IMR-90 (cell line): ENCODE measurements around the gene PLEK. TPM values are rescaled to one million over a fixed set of nuclear protein-coding genes. Genes with fewer than 3 reads are reported as not detected.

Experiments used
- ATAC-seq: fragments of 200-7000 bp; cut with Tn5 transposase; 2 replicates; pipeline ENCODE4 v1.9.1; 2020; ENCODE audit warnings: low read depth, mild to moderate bottlenecking, moderate library complexity
- BruUV-seq: library from RNA; stranded (reverse); fragments of 400-500 nt; replicated peaks from 2 replicates; lab custom pipeline; 2021; lab: Mats Ljungman, UMichigan
- CTCF ChIA-PET: fragments of 300-600 bp; formaldehyde crosslinking; extraction: SDS; loops from one replicate; lab custom pipeline; 2021; ENCODE audit warnings: antibody characterized with exemption; lab: Yijun Ruan, JAX
- POLR2A ChIA-PET: fragments of 300-600 bp; sonication (Branson Sonifier 250); formaldehyde crosslinking; loops from one replicate; lab custom pipeline; 2022; ENCODE audit warnings: antibody characterized with exemption; ENCODE audit not compliant: unreplicated experiment; lab: Charles Lee
- DNase-seq: peaks from one replicate; pipeline ENCODE4 v3.0.0; 2013
- H2AFZ ChIP-seq: replicated peaks from 2 replicates; pipeline ENCODE3; 2013; ENCODE audit warnings: low read length, mild to moderate bottlenecking; ENCODE audit not compliant: poor library complexity
- H2AK5ac ChIP-seq: 2 replicates; pipeline ENCODE4 v1.6.1; 2013; ENCODE audit warnings: low read depth, low read length, inconsistent platforms
- H2AK9ac ChIP-seq: replicated peaks from 2 replicates; pipeline ENCODE3; 2013; ENCODE audit warnings: mild to moderate bottlenecking, low read depth, low read length, moderate library complexity; ENCODE audit not compliant: poor library complexity
- H2BK120ac ChIP-seq: 2 replicates; pipeline ENCODE4 v1.6.1; 2013; ENCODE audit warnings: low read depth, low read length, inconsistent platforms
- H2BK15ac ChIP-seq: 3 replicates; pipeline ENCODE4 v1.6.1; 2013; ENCODE audit warnings: low read depth, low read length, inconsistent platforms
- H2BK20ac ChIP-seq: 2 replicates; pipeline ENCODE4 v1.6.1; 2013; ENCODE audit warnings: low read depth, mild to moderate bottlenecking, inconsistent platforms, low read length, moderate library complexity
- H2BK5ac ChIP-seq: 2 replicates; pipeline ENCODE4 v1.6.1; 2013; ENCODE audit warnings: mild to moderate bottlenecking, low read depth, low read length, inconsistent platforms; ENCODE audit not compliant: poor library complexity, severe bottlenecking
- H3K14ac ChIP-seq: replicated peaks from 2 replicates; pipeline ENCODE4 v1.6.1; 2013; ENCODE audit warnings: low read depth, low read length, inconsistent platforms
- H3K18ac ChIP-seq: 2 replicates; pipeline ENCODE4 v1.6.1; 2013; ENCODE audit warnings: low read depth, low read length, control low read depth
- H3K23ac ChIP-seq: 2 replicates; pipeline ENCODE4 v1.6.1; 2013; ENCODE audit warnings: low read depth, low read length, inconsistent platforms
- H3K27ac ChIP-seq: 2 replicates; pipeline ENCODE4 v1.5.1; 2013; ENCODE audit warnings: mild to moderate bottlenecking, control low read depth, low read length; ENCODE audit not compliant: insufficient read depth
- H3K27me3 ChIP-seq: 2 replicates; pipeline ENCODE4 v1.6.1; 2013; ENCODE audit warnings: low read length; ENCODE audit not compliant: control insufficient read depth, insufficient read depth
- H3K36me3 ChIP-seq: 2 replicates; pipeline ENCODE4 v1.6.1; 2013; ENCODE audit warnings: low read length, mixed read lengths; ENCODE audit not compliant: control insufficient read depth, insufficient read depth
- H3K4ac ChIP-seq: 2 replicates; pipeline ENCODE4 v1.6.1; 2013; ENCODE audit warnings: low read depth, low read length, inconsistent platforms
- H3K4me1 ChIP-seq: 2 replicates; pipeline ENCODE4 v1.6.1; 2013; ENCODE audit warnings: low read length, mixed read lengths; ENCODE audit not compliant: control insufficient read depth, insufficient read depth
- H3K4me2 ChIP-seq: 2 replicates; pipeline ENCODE4 v1.6.1; 2013; ENCODE audit warnings: low read depth, mild to moderate bottlenecking, control low read depth, low read length, moderate library complexity
- H3K4me3 ChIP-seq: 2 replicates; pipeline ENCODE4 v1.5.1; 2013; ENCODE audit warnings: low read depth, mild to moderate bottlenecking, control low read depth, low read length, moderate library complexity; ENCODE audit not compliant: insufficient read depth
- H3K56ac ChIP-seq: 2 replicates; pipeline ENCODE4 v1.6.1; 2013; ENCODE audit warnings: low read length, inconsistent platforms; ENCODE audit not compliant: insufficient read depth; ENCODE audit errors: extremely low read depth
- H3K79me1 ChIP-seq, 2 experiments: 2 replicates each; pipeline ENCODE4 v1.6.1; 2013; ENCODE audit warnings: low read length in 2 of 2, inconsistent platforms in 1 of 2, low read depth in 1 of 2
- H3K9ac ChIP-seq: 2 replicates; pipeline ENCODE4 v1.6.1; 2013; ENCODE audit warnings: low read depth, low read length, control low read depth
- H3K9me1 ChIP-seq: 2 replicates; pipeline ENCODE4 v1.6.1; 2013; ENCODE audit warnings: low read length, inconsistent platforms; ENCODE audit not compliant: insufficient read depth
- H3K9me3 ChIP-seq: 2 replicates; pipeline ENCODE4 v1.6.1; 2013; ENCODE audit warnings: low read length; ENCODE audit not compliant: control insufficient read depth, insufficient read depth
- H4K20me1 ChIP-seq: 2 replicates; pipeline ENCODE4 v1.6.1; 2013; ENCODE audit warnings: low read length, inconsistent platforms; ENCODE audit not compliant: insufficient read depth
- H4K5ac ChIP-seq: 2 replicates; pipeline ENCODE4 v1.6.1; 2013; ENCODE audit warnings: mild to moderate bottlenecking, low read depth, low read length, control low read depth
- H4K8ac ChIP-seq, 2 experiments: 2 replicates each; pipeline ENCODE4 v1.6.1; 2013; ENCODE audit warnings: low read depth in 2 of 2, low read length in 2 of 2, control low read depth in 1 of 2, inconsistent platforms in 1 of 2
- H4K91ac ChIP-seq: 2 replicates; pipeline ENCODE4 v1.6.1; 2013; ENCODE audit warnings: low read depth, low read length, inconsistent platforms; ENCODE audit not compliant: insufficient read depth
- BHLHE40 ChIP-seq: fragments of 150-350 bp; IDR thresholded peaks from 2 replicates; pipeline ENCODE4 v1.6.1; 2016; ENCODE audit warnings: mild to moderate bottlenecking, low read depth, low read length
- CEBPB ChIP-seq: IDR thresholded peaks from 2 replicates; pipeline ENCODE4 v1.6.1; 2012; ENCODE audit warnings: low read depth, low read length, improper control_type of control experiment
- FOS ChIP-seq: fragments of 150-350 bp; IDR thresholded peaks from 2 replicates; pipeline ENCODE4 v1.6.1; 2016; ENCODE audit warnings: low read depth, low read length
- MAZ ChIP-seq: IDR thresholded peaks from 2 replicates; pipeline ENCODE4 v1.6.1; 2012; ENCODE audit warnings: low read depth, mild to moderate bottlenecking, low read length, improper control_type of control experiment, moderate library complexity, borderline replicate concordance
- RAD21 ChIP-seq: IDR thresholded peaks from 2 replicates; pipeline ENCODE4 v1.6.1; 2012; ENCODE audit warnings: low read length, improper control_type of control experiment
- RFX5 ChIP-seq: IDR thresholded peaks from 2 replicates; pipeline ENCODE4 v1.8.0; 2012; ENCODE audit warnings: low read depth, mild to moderate bottlenecking, low read length, moderate library complexity
- SMC3 ChIP-seq: fragments of 150-350 bp; IDR thresholded peaks from 2 replicates; pipeline ENCODE4 v1.6.1; 2016; ENCODE audit warnings: low read depth, mild to moderate bottlenecking, antibody characterized with exemption, low read length, moderate library complexity
- WGBS, 2 experiments: methylation state at CpG; one replicate each; pipeline versions ENCODE4 v1.1.5 to v1.1.7; 2013; ENCODE audit warnings: missing lambda C conversion rate in 2 of 2; ENCODE audit not compliant: insufficient read length in 1 of 2; ENCODE audit errors: extremely low coverage in 2 of 2; 5-methylcytosine and 5-hydroxymethylcytosine counted together
- dilution Hi-C: fragments of 300-500 bp; cut with HindIII; formaldehyde crosslinking; loops from one replicate; pipeline ENCODE4 v1.14.3; 2018; ENCODE audit warnings: low sequenced_read_pairs; ENCODE audit not compliant: unreplicated experiment
- in situ Hi-C: fragments of 300-500 bp; cut with MboI; formaldehyde crosslinking; loops from 3 replicates; pipeline ENCODE4 v1.14.3; 2019; ENCODE audit warnings: low sequenced_read_pairs, inconsistent platforms, mixed read lengths
- intact Hi-C: fragments of 100-400 bp; cut with micrococcal nuclease; formaldehyde crosslinking; loops from 2 replicates; pipeline ENCODE4 v1.10.0; 2022
- polyA plus RNA-seq, 3 experiments: library from polyadenylated mRNA; depleted of rRNA; stranded (reverse); fragments of >200 nt; gene quantifications; 2 replicates each; pipeline ENCODE4 v1.2.3, GENCODE V29; 2012; ENCODE audit warnings: low replicate concordance in 1 of 3
- total RNA-seq: library from RNA; depleted of rRNA; stranded (reverse); fragments of >200 nt; gene quantifications from 2 replicates; pipeline ENCODE4 v1.2.3, GENCODE V29; 2012
- TF ChIP-seq, protein P1 (sequence below): fragments of 150-350 bp; IDR thresholded peaks from 2 replicates; pipeline ENCODE4 v1.6.1; 2017; ENCODE audit warnings: mild to moderate bottlenecking, antibody characterized with exemption, low read length, low read depth
- TF ChIP-seq, protein P2 (sequence below): conservative IDR thresholded peaks from 2 replicates; pipeline ENCODE4 v1.5.1; 2012; ENCODE audit warnings: mild to moderate bottlenecking, low read depth, low read length, improper control_type of control experiment

PLEK gene
- total and polyA plus RNA-seq, 2 of the 4 experiments (the other 2 are of a cell fraction): under 0.01 TPM; not detected in 1

DNA sequence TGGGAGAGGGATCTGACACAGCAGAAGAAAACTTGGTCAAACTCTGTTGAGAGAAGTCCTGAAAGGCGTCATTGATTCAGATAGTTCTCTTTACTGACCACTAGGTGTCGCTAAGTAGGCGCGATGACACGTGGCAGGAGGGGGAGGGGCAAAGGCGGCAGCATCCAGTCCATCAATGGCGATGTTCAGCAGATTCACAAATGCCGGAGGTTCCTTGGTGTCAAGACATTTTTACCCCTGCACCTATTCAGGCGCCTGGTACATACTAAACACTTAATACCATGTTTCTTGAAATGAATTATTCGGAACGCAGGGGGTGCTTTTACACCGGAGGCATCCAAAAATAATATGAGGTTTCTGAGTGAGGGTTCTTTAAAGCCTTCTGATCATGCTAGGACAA is 3.0 kb upstream of the PLEK start:
- no CpG with 5 or more reads among the region's 12 CpGs for WGBS, 2 experiments
- Histone ChIP-seq H2BK5ac (no peak overlapping the region), H2AFZ (peak overlapping the region; percentile 6), H2AK5ac (no peak overlapping the region), H3K56ac (no peak overlapping the region), H3K23ac (no peak overlapping the region), H3K14ac (no peak overlapping the region), H3K4me3 (no peak overlapping the region), H2BK20ac (no peak overlapping the region), H3K79me1 (no peaks in the 10 kb centered on the region), H4K91ac (no peak overlapping the region), H3K4ac (no peak overlapping the region), H2BK120ac (no peak overlapping the region), H3K36me3 (no peaks in the 10 kb centered on the region), H3K9me1 (no peaks in the 10 kb centered on the region), H3K9me3 (no peaks in the 10 kb centered on the region), H3K27ac (no peak overlapping the region), H3K4me2 (no peak overlapping the region), H3K4me1 (no peaks in the 10 kb centered on the region), H4K8ac (peak overlapping the region in 1 of 2 experiments; percentile 27; a peak in 1 of 4 replicates), H2AK9ac (no peak overlapping the region), H4K5ac (no peak overlapping the region), H3K9ac (no peak overlapping the region), H3K27me3 (peaks cover 3% of the 10 kb centered on the region; the same call in 1 of the 2 replicates), H4K20me1 (no peaks in the 10 kb centered on the region), H3K18ac (no peak overlapping the region), H2BK15ac (no peak overlapping the region)
- no TSS peak for BruUV-seq
- TF ChIP-seq BHLHE40 (no peak), CEBPB (no peak), SMC3 (peak; percentile 55), FOS (no peak), RAD21 (peak; percentile 51), MAZ (no peak), RFX5 (no peak)
- TF ChIP-seq, protein P1, sequence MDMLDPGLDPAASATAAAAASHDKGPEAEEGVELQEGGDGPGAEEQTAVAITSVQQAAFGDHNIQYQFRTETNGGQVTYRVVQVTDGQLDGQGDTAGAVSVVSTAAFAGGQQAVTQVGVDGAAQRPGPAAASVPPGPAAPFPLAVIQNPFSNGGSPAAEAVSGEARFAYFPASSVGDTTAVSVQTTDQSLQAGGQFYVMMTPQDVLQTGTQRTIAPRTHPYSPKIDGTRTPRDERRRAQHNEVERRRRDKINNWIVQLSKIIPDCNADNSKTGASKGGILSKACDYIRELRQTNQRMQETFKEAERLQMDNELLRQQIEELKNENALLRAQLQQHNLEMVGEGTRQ: peak; percentile 84
- TF ChIP-seq, protein P2, sequence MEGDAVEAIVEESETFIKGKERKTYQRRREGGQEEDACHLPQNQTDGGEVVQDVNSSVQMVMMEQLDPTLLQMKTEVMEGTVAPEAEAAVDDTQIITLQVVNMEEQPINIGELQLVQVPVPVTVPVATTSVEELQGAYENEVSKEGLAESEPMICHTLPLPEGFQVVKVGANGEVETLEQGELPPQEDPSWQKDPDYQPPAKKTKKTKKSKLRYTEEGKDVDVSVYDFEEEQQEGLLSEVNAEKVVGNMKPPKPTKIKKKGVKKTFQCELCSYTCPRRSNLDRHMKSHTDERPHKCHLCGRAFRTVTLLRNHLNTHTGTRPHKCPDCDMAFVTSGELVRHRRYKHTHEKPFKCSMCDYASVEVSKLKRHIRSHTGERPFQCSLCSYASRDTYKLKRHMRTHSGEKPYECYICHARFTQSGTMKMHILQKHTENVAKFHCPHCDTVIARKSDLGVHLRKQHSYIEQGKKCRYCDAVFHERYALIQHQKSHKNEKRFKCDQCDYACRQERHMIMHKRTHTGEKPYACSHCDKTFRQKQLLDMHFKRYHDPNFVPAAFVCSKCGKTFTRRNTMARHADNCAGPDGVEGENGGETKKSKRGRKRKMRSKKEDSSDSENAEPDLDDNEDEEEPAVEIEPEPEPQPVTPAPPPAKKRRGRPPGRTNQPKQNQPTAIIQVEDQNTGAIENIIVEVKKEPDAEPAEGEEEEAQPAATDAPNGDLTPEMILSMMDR: peak; percentile 69
- peak; percentile 73 for ATAC-seq
- POLR2A ChIA-PET: no interaction called here
- CTCF ChIA-PET: no interaction called here
- peak; percentile 50 for DNase-seq
- dilution Hi-C loops: no loop called here
- in situ Hi-C loops: no loop called here
- intact Hi-C loops: loop anchor here (1.0 kb wide), 1 partner anchor 79 kb away; no protein-coding TSS in a partner anchor
